Umbilical cord (tissue), 2 donors: ENCODE data around the gene MBIP. TPM values are rescaled to one million over a fixed set of nuclear protein-coding genes. Genes with fewer than 3 reads are reported as not detected.
"Not testable (repeated sequence)": the region's sequence is repeated elsewhere in the genome, so short reads cannot be mapped to it uniquely, and the experiment has no call there.

Experiments
- DNase-seq: peaks from one replicate; pipeline ENCODE4 v3.0.0-alpha.2; 2015; ENCODE audit warnings: low spot score
- total RNA-seq: library from RNA; depleted of rRNA; stranded (reverse); fragments of >200 nt; gene quantifications from one replicate; pipeline ENCODE4 v1.2.3, GENCODE V29; 2014; ENCODE audit warnings: low replicate concordance; ENCODE audit not compliant: insufficient read depth

The MBIP gene
- 11.3 TPM for total RNA-seq

DNA sequence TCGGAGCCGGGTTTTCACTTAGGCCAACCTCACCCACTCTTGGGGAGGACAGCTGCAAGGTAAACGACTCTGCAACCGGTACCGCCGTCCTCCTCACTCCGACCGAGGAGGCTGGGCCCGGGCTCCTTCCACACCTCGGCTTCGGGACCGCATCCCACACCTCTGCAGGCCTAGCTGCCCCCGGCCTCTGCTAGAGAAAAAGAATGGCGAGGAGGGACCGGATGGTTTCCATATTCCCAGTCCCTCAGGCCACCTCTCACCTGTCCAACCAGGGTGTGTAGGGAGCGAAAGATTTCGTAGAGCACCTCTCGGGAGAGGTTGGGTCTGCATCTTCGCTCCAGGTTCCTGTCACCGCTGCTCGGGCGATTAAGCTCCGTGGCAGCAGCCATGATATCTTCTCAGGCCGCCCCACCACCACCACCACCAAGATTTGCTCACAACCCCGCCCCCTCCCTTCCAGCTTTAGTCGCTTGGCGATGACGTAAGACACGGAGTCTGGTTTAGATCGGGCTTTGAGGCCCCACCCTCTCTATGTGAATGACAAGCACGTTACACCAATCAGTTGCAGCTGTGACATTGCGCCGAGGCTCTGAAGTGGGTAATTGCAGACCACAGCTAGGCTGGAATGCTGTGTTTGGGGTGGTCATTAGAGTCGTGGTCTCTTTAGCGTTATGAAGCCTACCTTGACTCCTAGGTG lies at the start of gene MBIP:
MBIP (minus strand) TSS at position 438 of the 697 bp plus-strand sequence; CDS start at position 389, 49 bp downstream.
- DNase-seq: peak; percentile 99

GRCh38 chr14:36367985-36368774 lies 47.7 kb upstream of the MBIP start:
- DNase-seq: no peak

DNA sequence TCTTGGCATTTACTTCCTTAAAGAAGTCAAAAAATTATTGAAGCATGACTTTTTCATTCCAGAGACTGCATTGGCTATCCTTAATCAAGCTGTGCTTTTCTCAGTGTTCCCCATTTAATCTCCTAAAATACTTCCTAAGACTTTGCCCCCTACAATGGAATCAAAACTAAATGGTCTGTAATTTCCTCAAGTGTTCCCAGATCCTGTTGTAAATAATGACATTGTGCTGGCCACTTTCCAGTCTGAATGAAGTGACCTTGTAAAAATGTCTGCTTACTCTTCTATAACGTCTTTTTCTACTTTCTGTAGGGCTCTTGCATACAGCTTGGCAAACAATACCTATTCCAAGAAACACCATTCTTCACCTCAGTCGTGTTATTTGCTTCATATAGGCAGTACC lies 45.3 kb upstream of the MBIP start:
- DNase-seq: no peak

DNA sequence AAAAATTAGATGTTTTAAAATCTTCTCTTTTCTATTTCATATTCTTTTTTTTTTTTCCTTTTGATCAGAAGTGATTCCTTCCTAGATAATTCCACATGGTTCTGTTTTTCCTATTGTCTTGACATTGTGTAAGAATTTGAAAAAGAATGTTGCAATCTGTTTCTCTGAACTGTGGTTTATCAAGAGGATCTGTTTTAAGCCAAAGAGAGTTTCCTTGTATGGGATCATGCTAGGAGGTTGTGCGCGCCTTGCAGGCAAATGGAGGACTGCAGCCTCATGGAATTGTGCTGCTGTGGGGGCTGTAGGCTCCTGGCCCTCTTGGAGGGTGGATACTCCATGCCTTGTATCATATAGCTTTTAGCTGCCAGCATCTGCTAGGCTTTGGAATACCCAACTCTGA lies 43.3 kb upstream of the MBIP start:
- no peak for DNase-seq

DNA sequence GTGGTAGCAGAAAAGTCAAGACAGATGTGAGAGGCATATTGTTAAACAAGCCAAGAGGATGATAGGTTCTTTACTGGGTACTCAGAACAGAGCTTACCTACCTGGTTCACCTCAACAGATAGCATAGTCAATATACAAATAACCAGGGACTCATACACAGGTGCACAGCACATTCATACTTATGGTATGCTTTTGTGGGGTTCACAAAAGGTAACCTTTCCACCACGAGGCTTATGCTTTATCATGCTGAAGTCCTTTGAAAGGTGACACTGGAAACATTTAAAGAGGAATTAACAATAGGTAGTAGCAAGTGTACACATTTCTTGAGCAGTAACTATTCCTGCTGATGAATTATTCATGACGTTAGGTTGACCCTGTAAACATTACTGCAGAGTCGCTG lies 42.2 kb upstream of the MBIP start:
- no peak for DNase-seq

- peak; percentile 3 for DNase-seq
These were observed 40.9 kb upstream of the MBIP start for GRCh38 chr14:36361210-36361853.

DNA sequence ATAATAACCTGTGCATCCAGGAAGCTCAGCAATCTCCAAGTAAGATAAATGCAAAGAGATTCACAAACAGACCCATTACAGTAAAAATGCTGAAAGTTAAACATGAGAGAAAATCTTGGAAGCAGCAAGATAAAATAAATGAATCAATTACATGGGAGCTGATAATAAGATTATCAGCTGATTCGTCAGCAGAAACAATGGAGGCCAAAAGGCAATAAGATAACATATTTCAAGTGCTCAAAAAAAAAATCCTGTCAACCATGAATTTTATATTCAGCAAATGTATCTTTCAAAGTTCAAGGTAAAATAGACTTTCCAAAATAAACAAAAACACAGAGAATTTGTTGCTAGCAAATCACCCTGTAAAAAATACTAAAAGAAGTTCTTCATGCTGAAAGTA lies 36.4 kb upstream of the MBIP start:
- DNase-seq: no peak

DNA sequence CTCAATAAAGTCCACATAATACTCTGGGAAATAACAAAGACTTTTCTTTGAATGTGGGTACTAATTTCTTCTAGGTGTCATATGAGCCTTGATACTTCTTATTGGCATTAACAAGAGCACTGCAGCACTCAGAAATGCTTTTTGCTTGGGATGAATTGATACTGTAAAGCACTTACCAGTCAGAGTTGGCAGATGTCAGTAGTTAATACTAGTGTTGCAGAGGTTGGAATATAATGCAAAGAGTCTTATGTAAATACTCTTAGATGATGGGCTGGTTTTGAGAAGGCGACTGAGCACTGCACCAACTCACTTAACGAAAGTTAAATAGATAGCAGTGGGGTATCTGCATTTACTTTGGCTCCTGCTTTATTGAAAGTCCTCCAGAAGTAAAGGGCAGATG lies 25.6 kb upstream of the MBIP start:
- DNase-seq: no peak

- no peak for DNase-seq
These were observed 23.8 kb upstream of the MBIP start for GRCh38 chr14:36344211-36344610.

- DNase-seq: not testable (repeated sequence)
These were observed 21.4 kb upstream of the MBIP start for GRCh38 chr14:36341811-36342210.

DNA sequence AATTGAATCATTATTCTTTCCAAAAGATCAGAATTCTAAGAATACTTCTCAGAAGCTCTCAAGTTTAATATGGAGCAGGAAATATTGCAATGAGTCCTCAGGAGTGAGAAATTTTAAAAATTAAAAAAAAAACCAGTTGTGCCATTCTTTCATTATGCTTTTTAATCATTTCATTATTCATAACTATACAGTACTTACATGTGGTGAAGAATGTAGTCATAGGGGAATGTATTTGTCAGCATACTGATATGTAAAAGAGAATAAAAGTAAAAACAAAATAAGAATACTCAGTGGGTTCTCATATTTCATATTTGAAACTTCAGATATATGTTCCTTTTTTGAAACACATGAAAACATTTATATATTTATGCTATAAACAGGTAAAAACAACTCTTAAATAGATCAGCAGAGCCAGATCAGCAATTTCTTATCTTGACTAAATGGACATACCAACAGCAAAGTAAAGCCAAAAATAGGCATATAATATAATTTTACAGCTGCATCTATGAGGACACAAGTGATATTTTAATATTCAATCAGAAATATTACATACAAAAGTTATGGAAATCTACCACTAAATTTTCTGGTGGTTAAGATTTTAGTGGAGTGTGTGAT lies 19.9 kb upstream of the MBIP start:
- no peak for DNase-seq

DNA sequence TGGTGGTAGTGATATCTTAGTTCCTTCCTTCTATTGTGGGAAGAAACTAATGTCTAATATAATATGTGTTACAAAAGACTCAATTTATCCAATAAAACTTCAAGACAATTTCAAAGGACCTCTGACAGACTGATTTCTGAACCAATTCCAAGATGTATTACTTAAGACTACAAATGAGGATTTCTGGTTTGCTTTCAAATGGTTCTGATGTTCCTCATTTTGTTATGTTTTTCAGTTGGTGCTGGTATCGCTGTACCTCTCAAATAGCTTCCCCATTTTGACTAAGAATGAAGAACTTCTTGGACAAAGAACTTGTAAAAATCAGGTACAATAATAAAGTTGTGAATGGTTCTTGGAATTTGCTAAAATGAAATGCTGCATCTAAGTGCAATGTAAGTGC lies 19.4 kb upstream of the MBIP start:
- no peak for DNase-seq

DNA sequence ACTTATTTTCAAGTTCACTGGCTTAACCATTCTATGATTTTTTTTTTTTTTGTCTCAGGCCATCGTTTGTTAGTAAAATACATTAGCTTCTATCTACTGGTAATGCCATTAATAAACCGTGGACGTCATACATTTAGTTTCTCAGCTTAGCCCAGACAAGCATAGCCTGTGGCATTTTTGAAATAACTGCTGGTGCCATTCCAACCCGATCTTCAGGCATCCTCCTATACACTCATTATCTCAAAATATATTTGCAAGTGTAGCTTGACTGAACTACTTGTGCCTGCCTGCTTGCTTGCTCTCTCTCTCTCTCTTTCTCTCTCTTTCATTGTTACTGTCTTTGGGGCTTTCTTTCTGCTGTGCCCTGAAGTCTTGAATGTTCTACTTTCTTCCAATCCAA lies 12.7 kb upstream of the MBIP start:
- peak; percentile 10 for DNase-seq

DNA sequence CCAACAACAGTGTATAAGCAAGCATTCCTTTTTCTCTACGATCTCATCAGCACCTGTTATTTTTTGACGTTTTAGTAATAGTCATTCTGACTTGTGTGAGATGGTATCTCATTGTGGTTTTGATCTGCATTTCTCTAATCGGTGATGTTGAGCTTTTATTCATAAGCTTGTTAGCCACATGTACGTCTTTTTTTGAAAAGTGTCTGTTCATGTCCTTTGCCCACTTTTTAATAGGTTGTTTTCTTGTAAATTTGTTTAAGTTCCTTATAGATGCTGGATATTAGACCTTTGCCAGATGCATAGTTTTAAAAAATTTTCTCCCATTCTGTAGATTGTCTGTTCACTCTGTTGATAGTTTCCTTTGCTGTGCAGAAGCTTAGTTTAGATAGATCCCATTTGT lies 7.1 kb upstream of the MBIP start:
- not testable (repeated sequence) for DNase-seq

DNA sequence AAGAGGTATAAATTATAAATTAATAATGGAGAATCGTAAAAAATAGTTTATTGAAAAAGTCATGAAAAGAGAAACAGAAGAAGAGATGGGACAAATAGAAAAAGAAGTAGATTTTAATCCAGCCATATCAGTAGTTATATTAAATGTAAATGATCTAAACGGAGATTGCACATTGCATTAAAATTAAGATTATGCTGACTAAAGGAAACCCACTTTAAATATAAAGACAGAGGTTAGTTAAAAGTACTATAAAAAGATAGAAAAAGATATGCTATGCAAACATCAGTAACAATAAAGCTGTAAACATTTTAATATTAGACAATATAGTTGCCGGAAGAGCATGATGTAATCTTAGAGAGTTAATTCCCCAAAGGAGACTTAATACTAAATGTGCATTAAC lies 5.4 kb upstream of the MBIP start:
- DNase-seq: no peak

DNA sequence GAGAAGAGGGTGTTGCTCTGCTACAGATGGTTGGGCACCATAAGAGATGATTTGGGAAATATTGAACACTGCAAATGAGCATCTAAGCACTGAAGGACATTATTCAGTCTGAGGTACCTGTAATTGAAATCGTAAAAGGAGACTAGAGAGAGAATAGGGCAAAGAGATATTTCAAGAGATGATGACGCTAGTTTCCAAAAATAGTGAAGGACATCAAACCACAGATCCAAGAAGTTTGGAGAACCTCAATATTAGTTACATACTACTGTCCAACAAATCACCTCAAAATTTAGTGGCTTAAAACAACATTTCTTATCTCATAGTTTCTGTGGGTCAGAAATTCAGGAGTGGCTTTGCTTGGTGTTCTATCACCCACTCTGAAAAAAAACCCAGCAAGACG lies 4.5 kb upstream of the MBIP start:
- no peak for DNase-seq

- DNase-seq: no peak
These were observed 502 bp upstream of the MBIP start for GRCh38 chr14:36320897-36321381.

- no peak for DNase-seq
These were observed 588 bp downstream of the MBIP start for GRCh38 chr14:36319899-36320199.

DNA sequence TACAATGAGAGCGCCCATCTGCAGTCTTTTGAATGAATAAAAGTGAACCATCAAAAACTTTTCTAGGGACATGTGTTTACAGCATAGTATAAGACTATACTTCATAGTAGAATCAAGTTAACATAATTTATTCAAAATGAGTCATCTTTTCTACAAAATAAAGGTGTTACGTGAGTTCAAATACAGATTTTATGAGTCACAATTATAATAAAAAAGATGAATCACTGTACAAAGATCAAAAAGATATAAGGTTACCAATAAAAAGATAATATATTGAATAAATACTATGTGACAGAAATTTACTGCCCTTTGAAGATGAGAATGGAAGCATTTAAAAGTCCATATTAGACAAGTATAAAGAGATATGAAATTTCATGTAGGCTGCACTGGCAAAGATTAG lies 2.8 kb downstream of the MBIP start:
- no peak for DNase-seq

DNA sequence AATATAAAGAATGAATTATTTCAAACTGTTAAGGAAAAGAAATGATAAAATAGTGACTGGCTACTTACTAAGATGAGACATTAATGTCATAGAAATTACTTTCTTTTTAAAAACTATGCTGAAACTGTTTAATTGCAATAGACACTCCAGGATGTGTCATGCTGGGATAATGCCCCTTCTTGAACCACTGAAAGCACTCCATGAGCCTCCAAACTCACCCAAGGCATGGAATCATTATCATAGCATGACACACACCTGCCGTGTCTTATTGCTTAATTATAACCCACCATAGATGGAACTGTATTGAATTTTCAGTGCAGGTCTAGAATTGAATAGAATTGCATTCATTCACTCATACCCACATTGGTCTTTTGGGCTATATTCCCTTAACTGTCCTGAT lies 4.3 kb downstream of the MBIP start:
- no peak for DNase-seq

DNA sequence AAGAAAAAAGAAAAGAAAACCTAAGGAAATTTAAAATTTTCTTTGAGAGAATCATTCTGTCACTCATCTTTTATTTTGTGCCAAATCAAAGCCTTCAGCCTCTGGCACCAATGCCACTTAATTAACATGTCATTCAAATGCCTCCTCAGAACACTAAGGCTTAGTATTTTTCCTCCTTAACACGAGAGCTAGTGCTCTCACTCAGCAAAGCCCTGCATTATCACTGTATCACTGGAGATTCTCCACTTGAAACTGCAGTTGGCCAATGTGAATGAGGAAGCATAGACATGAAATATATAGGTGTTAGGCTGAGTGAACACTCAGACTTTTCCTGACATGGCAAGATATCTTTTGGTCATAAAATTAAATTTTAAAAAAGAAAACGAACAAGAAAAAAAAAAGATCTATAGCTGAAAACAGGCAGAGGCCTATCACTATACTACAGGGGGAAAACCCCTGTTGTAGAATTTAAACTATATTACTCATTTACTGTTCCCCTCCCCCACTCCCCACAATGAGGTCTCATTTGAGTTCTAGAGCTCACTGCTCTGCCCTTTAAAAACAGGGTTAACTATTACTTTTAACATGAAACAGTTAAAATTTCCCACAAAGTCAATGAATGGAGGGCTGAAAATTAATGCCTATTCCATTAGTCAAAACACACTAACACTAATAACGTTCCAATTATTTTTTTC lies 5.1 kb downstream of the MBIP start:
- no peak for DNase-seq

GRCh38 chr14:36313898-36314297 lies 6.5 kb downstream of the MBIP start:
- DNase-seq: no peak
